GM10847 (cell line): ENCODE data around the gene RNF151.

Experiments used
- POLR2A ChIP-seq: IDR thresholded peaks from 2 replicates; pipeline ENCODE4 v1.6.1; 2011; ENCODE audit not compliant: insufficient read length; ENCODE audit errors: extremely low read depth

Gene RNF151

GRCh38 chr16:1980030-1980769 is 13.5 kb downstream of the RNF151 start:
- no peak for TF ChIP-seq POLR2A

GRCh38 chr16:1980770-1981087 is 14.1 kb downstream of the RNF151 start:
- no peak for TF ChIP-seq POLR2A

- no peak for TF ChIP-seq POLR2A
Measured at GRCh38 chr16:1981398-1981836, 14.8 kb downstream of the RNF151 start, which contains the start of gene NOXO1. Gene NOXO1, minus strand, starts transcription at chr16:1981469. Its CDS starts 290 bp downstream, at chr16:1981179.

- TF ChIP-seq POLR2A, result no peak
Measured at GRCh38 chr16:1982013-1982433, 15.4 kb downstream of the RNF151 start.

- TF ChIP-seq POLR2A, result no peak
Measured at GRCh38 chr16:1982991-1983543, 16.4 kb downstream of the RNF151 start.

- TF ChIP-seq POLR2A, result peak; percentile 87
Measured at GRCh38 chr16:1983544-1984346, 17.1 kb downstream of the RNF151 start, which contains the start of gene GFER. Gene GFER, plus strand, starts transcription at chr16:1984193. Its CDS starts 26 bp downstream, at chr16:1984219.

- no peak for TF ChIP-seq POLR2A
Measured at GRCh38 chr16:1984347-1985225, 17.9 kb downstream of the RNF151 start.

GRCh38 chr16:1985466-1986150 is 19.0 kb downstream of the RNF151 start:
- no peak for TF ChIP-seq POLR2A

GRCh38 chr16:1987198-1987597 is 20.5 kb downstream of the RNF151 start:
- no peak for TF ChIP-seq POLR2A

- TF ChIP-seq POLR2A, result no peak
Measured at GRCh38 chr16:1989209-1990100, 22.8 kb downstream of the RNF151 start, which contains the start of gene SYNGR3. Gene SYNGR3, plus strand, starts transcription at chr16:1989970. Its CDS starts 133 bp downstream, at chr16:1990103.

- TF ChIP-seq POLR2A, result no peak
Measured at GRCh38 chr16:1990101-1990350, 23.4 kb downstream of the RNF151 start.

GRCh38 chr16:1990351-1991134 is 23.9 kb downstream of the RNF151 start:
- TF ChIP-seq POLR2A, result no peak

GRCh38 chr16:1991135-1991551 is 24.5 kb downstream of the RNF151 start:
- TF ChIP-seq POLR2A, result no peak
